DLD1 (cell line): ENCODE data around the gene ARG1.

Experiments used
- in situ Hi-C: cut with HindIII; loops from 2 replicates; pipeline ENCODE4 v1.10.0; 2017; ENCODE audit warnings: low sequenced_read_pairs

ARG1 gene

DNA sequence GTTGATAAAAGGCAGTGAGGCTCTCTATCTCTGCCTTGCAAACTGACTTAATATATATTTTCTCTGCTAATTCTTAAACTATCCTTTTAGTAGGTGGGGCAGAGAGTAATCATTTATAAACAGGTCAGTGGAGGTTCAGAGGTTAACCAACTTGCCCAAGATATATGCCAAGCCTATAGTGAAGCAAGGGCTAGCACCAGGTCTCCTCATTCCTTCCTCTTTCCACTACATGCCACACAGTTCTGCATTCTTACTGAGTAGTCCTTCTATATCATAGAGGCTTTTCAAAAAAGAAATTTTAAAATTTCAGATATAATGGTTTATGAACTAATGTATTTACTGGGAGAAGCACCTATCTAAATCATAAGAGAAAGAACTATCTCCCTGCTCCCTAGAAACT is 8.5 kb downstream of the ARG1 start:
- in situ Hi-C loops, result no loop called here

- in situ Hi-C loops, result no loop called here
These were observed 13.5 kb downstream of the ARG1 start for GRCh38 chr6:131586543-131586942.

GRCh38 chr6:131587909-131588308 is 14.9 kb downstream of the ARG1 start:
- in situ Hi-C loops, result no loop called here

DNA sequence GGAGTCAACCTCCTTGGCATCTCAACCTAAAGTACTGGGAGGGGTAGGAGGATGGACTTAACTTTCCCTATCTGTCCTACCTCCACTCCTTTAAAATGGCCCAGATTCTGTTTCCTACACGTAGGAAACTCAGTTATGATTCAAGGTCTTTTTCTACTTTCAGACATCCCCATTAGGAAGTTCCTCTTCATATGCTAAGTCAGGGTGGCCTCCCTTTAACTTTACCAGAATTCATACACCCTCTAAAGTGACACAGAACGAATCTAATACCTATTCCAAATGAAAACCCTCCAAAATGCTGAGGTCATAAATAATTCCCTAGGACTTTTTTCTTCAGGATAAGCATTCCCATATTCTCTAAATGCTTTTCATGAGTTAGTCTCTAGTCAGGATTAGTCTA is 15.6 kb downstream of the ARG1 start:
- in situ Hi-C loops, result no loop called here

GRCh38 chr6:131592935-131593334 is 19.9 kb downstream of the ARG1 start:
- in situ Hi-C loops, result no loop called here

- in situ Hi-C loops, result no loop called here
These were observed 21.0 kb downstream of the ARG1 start for GRCh38 chr6:131594074-131594473.

GRCh38 chr6:131597446-131597845 is 24.4 kb downstream of the ARG1 start:
- in situ Hi-C loops, result no loop called here

DNA sequence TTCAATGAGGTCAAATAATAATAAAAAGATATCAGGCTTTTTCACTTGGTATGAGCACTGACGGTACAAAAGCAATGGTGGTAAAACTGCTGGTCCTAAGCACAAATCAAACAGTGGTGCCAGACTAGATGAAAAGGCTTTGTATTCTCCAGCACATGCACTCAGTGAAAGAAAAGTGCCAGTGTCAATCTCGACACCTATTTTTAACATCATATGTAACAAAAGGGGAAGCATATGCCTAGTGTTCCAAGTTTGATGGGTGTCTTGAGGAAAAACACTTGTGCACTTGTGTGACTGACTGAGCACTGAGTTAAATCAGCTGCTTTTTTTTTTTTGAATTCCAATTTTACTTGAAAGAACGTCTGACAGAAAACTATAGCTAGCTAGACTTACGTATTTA is 27.7 kb downstream of the ARG1 start:
- in situ Hi-C loops, result no loop called here

DNA sequence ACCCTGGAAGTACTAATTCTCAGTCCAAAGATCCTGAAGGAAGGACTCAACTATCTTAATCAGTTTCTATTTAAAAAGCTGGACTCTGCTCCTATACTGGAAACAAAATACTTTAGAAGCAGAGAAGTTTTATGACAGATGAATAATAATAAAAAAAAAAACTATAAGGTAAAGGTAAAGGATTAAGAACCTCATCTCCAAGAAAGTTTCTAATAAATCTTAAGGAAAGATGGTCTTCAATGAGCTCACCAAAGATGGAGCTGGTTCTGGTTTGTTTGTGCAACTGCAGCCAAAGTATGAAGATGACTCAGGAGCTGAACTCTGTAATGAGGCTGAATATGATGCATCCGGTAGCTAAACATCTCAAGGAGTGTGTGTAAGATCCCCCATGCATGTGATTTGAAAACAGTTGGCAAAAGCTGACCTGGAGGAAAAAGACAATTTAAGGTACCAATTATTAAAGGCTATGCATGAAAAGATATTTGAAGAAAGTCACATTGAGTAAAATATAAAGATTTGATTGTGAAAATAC is 29.8 kb downstream of the ARG1 start:
- in situ Hi-C loops, result no loop called here

DNA sequence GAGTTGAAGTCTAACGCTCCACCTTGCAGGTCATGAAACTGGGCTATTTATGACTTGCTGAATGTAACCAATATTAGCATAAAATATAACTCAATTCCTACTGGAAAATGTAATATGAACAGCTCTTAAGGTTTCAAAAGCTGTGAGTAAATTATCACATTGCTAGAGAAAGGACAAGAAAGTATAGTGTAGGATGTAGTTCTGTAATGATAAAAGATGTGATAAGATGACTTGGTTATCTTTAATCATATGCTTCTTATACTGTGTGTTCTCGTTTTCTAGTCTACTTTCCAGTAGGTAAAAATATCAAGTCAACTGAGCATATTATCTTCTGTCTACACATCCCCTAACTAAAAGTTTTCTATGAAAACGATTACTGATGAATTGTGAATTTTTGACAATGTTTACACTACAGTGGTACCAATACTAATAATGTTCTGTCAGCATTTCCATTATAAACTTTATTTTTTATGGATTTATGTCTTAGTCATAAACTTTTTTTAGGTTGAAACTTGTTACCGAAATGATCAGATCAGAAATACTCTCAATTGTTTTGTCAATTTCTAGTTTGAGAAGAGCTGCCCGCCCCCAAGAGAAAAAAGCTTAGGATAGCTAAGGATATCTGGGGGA is 40.4 kb downstream of the ARG1 start:
- in situ Hi-C loops, result no loop called here

- in situ Hi-C loops, result no loop called here
These were observed 42.2 kb downstream of the ARG1 start for GRCh38 chr6:131615275-131615674.

- in situ Hi-C loops, result no loop called here
These were observed 55.0 kb downstream of the ARG1 start, which contains the start of gene MED23 for GRCh38 chr6:131627724-131628682. MED23 (minus strand) TSS chr6:131628242; CDS start chr6:131628049, 193 bp downstream.

DNA sequence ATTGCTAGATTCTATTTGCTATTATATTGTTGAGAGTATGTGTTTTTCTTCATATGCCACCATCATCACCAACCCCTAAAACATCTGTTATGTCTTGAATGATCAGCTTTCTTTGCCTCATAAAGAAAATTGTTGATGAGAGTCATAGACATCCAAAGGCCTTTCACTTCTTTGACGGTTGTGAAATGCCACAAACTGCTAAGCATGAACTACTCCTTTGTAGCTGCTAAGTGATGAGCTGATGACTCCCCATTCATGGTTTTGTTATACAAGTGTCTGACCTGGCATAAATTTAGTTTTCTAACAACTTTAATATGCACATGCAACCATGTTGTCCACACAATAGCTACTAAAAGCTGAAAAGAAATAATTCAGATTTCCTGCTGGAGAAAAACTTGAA is 55.7 kb downstream of the ARG1 start:
- in situ Hi-C loops, result no loop called here

GRCh38 chr6:131629651-131630050 is 56.6 kb downstream of the ARG1 start:
- in situ Hi-C loops, result no loop called here

DNA sequence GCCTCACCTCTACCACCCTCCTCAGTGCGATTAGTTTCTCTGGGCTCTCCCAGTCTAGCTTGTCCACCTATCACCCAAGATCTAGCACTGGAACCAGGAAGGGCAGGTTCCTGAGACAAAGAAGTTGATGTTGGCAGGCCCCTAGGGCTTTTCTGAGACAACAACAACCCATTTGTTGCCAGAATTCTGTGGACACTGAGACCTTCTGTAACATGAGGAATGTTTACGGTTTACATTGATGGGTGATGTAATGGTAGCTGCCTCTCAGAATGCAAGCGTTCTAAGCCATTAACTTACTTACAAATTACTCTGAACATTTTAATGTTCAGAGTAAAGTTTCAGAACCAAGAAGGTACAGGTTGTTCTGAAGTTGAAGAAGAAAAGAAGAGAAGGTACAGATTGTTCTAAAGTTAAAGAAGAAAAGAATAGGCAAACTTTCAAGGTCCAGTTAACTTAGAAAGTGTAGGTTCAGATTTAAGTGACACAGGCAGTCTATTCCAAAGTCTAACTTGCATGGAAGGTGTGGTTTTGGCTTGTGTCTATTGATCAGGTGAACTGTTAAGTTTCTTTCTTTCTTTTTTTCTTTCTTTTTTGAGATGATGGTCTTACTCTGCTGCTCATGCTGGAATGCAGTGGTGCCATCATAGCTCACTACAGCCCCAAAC is 58.7 kb downstream of the ARG1 start:
- in situ Hi-C loops, result no loop called here
